Measurements from ENCODE around the gene OSBPL7. TPM values are rescaled to one million over a fixed set of nuclear protein-coding genes. Genes with fewer than 3 reads are reported as not detected.

The OSBPL7 gene
- total and polyA plus RNA-seq, 2 of the 8 experiments (the other 6 are each of a cell fraction or from before 2014, with no cell fraction given), result 7.2 to 8.9 TPM

GRCh38 chr17:47792457-47792856 is 29.1 kb downstream of the OSBPL7 start (continued):
- TF ChIP-seq KDM4A (IDR thresholded peaks at IDR 0.05; ENCODE audit: low read depth, low read length, severe bottlenecking), result no peak
- no peak for TF ChIP-seq YY1 (IDR thresholded peaks at IDR 0.05; ENCODE audit: low read depth, low read length)
- no peak for TF ChIP-seq SP4 (IDR thresholded peaks at IDR 0.05; ENCODE audit: low read length)
- TF ChIP-seq SIRT6 (IDR thresholded peaks at IDR 0.05; ENCODE audit: low read length), result no peak
- no peak for TF ChIP-seq SP2 (IDR thresholded peaks at IDR 0.05; ENCODE audit: low read length)
- TF ChIP-seq RFX5 (IDR thresholded peaks at IDR 0.05; ENCODE audit: borderline replicate concordance, low read depth, low read length), result no peak
- no peak for TF ChIP-seq NANOG (IDR thresholded peaks at IDR 0.05; ENCODE audit: insufficient read depth, low read depth, low read length, poor library complexity, severe bottlenecking)
- TF ChIP-seq BCL11A (IDR thresholded peaks at IDR 0.05; ENCODE audit: low read depth in 2 of 2, low read length in 2 of 2), result no peak
